ENCODE data around the gene ACOXL.

- no peak for TF ChIP-seq GATA1 (IDR thresholded peaks at IDR 0.05; ENCODE audit: low read depth, low read length)
- no peak for TF ChIP-seq POLR2A (IDR thresholded peaks at IDR 0.05; ENCODE audit: low read length)
Measured at GRCh38 chr2:110783196-110783873, 51.0 kb downstream of the ACOXL start.

Data from erythroblast (primary cell).